Nephron progenitor cell (in vitro differentiated cells): Measurements from ENCODE around the gene MYOM1.

Source experiments
- DNase-seq: peaks from one replicate; pipeline ENCODE4 v3.0.0; 2021
- H3K27ac Mint-ChIP-seq: 2 replicates; pipeline ENCODE4 v1.8.0; 2021; ENCODE audit warnings: mild to moderate bottlenecking, moderate library complexity, mixed read lengths
- H3K27me3 Mint-ChIP-seq: 2 replicates; pipeline ENCODE4 v1.8.0; 2021; ENCODE audit warnings: mild to moderate bottlenecking, low read depth, mixed read lengths; ENCODE audit not compliant: poor library complexity
- H3K36me3 Mint-ChIP-seq: 2 replicates; pipeline ENCODE4 v1.8.0; 2021; ENCODE audit warnings: low read depth, mixed read lengths
- H3K4me1 Mint-ChIP-seq: 2 replicates; pipeline ENCODE4 v1.8.0; 2021; ENCODE audit warnings: mixed read lengths
- H3K4me3 Mint-ChIP-seq: 2 replicates; pipeline ENCODE4 v1.8.0; 2021; ENCODE audit warnings: mild to moderate bottlenecking, moderate library complexity, mixed read lengths
- H3K9me3 Mint-ChIP-seq: 2 replicates; pipeline ENCODE4 v1.8.0; 2021; ENCODE audit warnings: mild to moderate bottlenecking, moderate library complexity, mixed read lengths
- TF ChIP-seq, protein P1 (sequence below): fragments of 200-600 bp; sonication (generic); IDR thresholded peaks from 2 replicates; pipeline ENCODE4 v1.5.0; 2021; ENCODE audit warnings: antibody characterized with exemption

MYOM1 gene

DNA sequence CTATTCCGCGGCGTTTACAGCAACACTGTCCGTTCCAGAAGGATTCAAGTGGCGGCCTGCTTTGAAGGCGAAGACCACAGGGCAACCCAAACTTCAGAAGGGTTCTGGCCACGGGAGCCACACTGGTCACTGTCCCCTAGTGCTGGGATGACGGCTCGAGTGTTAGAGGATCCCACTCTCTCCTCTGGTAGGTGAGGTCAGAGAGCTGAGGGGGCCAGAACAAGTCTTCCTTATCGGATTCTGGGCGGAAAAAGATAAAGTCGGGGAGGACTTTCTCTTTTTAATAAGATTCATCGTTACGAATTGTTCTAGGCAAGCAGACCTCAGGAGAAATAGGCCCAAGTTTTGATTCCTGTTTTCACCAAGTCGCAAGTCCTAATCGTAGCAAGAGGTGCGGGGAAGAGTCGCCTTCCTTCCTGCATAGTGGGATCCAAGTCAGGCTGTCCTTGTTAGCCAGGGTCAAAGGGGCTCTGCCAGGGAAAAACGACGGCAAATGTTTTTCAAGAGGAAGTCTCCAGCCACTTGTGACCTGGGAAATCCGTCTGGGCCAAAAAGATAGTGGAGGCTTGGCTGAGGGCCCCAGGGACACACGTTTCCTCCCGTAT, 27.0 kb upstream of the MYOM1 start:
- DNase-seq, result no peak
- peaks cover 29% of the 10 kb centered on the region for H3K4me1 Mint-ChIP-seq
- TF ChIP-seq, protein P1, sequence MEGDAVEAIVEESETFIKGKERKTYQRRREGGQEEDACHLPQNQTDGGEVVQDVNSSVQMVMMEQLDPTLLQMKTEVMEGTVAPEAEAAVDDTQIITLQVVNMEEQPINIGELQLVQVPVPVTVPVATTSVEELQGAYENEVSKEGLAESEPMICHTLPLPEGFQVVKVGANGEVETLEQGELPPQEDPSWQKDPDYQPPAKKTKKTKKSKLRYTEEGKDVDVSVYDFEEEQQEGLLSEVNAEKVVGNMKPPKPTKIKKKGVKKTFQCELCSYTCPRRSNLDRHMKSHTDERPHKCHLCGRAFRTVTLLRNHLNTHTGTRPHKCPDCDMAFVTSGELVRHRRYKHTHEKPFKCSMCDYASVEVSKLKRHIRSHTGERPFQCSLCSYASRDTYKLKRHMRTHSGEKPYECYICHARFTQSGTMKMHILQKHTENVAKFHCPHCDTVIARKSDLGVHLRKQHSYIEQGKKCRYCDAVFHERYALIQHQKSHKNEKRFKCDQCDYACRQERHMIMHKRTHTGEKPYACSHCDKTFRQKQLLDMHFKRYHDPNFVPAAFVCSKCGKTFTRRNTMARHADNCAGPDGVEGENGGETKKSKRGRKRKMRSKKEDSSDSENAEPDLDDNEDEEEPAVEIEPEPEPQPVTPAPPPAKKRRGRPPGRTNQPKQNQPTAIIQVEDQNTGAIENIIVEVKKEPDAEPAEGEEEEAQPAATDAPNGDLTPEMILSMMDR, result no peak
- peak overlapping the region; percentile 98 for H3K4me3 Mint-ChIP-seq
- H3K36me3 Mint-ChIP-seq, result peaks cover 21% of the 10 kb centered on the region
- H3K27ac Mint-ChIP-seq, result peak overlapping the region; percentile 100
- H3K27me3 Mint-ChIP-seq, result no peaks in the 10 kb centered on the region
- H3K9me3 Mint-ChIP-seq, result peaks cover 21% of the 10 kb centered on the region

DNA sequence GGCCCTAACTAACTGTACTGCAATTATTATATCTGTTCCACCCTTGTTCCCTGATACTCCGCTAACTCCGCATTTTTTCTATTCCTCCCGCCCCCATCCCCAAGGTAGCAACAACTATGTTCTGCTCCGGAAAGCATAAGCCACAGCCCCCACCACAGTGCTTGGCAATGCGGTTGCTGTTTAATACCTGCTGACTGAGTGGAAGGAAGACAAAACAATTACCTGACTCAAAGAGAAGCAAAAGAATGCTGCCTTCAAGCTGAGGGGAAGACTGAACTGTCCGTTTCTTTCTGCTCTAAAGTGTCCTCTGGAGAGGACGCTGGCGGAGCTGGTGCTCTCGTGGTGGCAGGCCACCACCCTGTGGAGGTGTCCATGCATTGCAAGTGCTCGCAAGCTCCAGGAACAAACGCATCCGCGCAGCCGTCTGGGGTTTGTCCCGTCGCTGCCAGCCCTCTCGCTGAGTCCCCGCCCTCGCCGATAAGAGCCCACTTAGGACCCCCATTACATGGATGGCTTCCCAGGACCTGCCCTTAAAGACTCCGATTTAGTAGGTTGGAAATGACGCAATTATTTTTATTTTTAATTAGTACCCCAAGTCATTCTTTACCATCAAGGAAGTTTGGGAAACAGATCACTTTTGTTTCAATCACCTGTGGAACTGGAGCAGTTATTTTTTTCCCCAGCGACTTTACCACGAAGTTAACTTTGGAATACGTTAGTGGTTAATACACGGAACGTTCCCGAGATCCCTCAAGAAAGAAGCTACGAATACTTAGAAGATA, 26.3 kb upstream of the MYOM1 start:
- Mint-ChIP-seq H3K4me1 (peaks cover 29% of the 10 kb centered on the region), H3K4me3 (peak overlapping the region; percentile 81), H3K9me3 (peaks cover 26% of the 10 kb centered on the region), H3K27me3 (no peaks in the 10 kb centered on the region), H3K27ac (no peak overlapping the region), H3K36me3 (peaks cover 25% of the 10 kb centered on the region)
- DNase-seq, result peak; percentile 79
- TF ChIP-seq, protein P1, result peak; percentile 84

DNA sequence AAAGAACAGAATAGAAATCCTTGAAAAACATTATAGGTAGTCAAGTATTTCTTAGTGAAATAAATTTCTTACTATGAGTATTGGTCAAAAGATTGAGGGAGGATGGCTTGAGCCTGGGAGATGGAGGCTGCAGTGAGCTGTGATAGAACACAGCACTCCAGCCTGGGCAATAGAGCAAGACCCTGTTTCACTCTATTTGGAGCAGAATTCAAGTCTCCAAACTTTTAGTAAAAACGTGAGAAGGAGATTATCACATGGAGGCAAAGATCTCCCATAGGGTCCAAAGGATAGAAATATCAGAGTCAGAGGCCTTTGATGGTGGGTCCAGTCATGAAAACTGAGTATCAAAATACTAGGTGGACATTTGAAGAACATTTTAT, 25.4 kb upstream of the MYOM1 start:
- Mint-ChIP-seq H3K27me3 (no peaks in the 10 kb centered on the region), H3K36me3 (peaks cover 27% of the 10 kb centered on the region), H3K27ac (no peak overlapping the region), H3K4me1 (peaks cover 22% of the 10 kb centered on the region), H3K9me3 (peaks cover 35% of the 10 kb centered on the region), H3K4me3 (peak overlapping the region; percentile 35)
- TF ChIP-seq, protein P1, result no peak
- no peak for DNase-seq

DNA sequence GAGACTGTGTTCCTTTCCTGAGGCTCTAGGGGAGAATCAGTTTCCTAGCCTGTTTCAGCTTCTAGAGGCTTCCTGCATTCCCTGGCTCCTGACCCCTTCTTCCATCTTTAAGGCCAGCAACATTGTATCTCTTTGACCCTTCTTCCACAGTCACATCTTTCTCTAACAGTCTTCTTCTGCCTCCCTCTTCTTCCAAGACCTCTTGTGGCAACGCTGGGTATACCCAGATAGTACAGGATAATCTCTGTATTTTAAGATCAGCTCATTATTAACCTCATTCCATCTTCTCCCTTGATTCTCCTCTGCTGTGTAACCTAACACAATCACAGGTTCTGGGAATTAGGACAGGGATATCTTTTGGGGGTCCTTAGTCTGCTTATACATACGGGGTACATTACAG, 19.0 kb upstream of the MYOM1 start:
- no peak overlapping the region for H3K27ac Mint-ChIP-seq
- H3K4me1 Mint-ChIP-seq, result peaks cover 3% of the 10 kb centered on the region
- no peak overlapping the region for H3K4me3 Mint-ChIP-seq
- peaks cover 38% of the 10 kb centered on the region for H3K36me3 Mint-ChIP-seq
- H3K27me3 Mint-ChIP-seq, result no peaks in the 10 kb centered on the region
- TF ChIP-seq, protein P1, result no peak
- peaks cover 53% of the 10 kb centered on the region for H3K9me3 Mint-ChIP-seq
- no peak for DNase-seq

DNA sequence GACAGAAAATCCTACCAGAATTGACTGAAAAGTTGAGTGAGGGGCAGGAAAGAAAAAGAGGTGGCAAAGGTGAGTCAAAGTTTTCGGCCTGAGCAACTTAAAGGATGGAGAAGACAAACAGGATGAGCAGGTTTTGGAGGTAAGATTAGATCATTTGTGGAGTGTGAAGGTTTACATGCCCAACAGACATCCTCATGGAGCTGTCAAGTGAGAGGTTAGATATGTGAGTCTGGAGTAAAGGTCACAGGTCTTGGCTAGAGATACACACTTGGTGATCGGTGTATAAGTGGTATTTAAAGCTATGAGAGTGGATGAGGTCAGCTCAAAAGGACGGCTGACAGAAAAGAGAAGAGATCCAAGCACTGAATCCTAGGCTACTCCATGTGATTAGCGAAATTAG, 16.7 kb upstream of the MYOM1 start:
- Mint-ChIP-seq H3K27ac (no peak overlapping the region), H3K27me3 (no peaks in the 10 kb centered on the region), H3K36me3 (peaks cover 21% of the 10 kb centered on the region), H3K4me1 (peaks cover 6% of the 10 kb centered on the region), H3K4me3 (no peak overlapping the region), H3K9me3 (peaks cover 33% of the 10 kb centered on the region)
- TF ChIP-seq, protein P1, result no peak
- no peak for DNase-seq
